GM18867 (cell line): ENCODE measurements around the gene CYP4F12.

Experiments used
- ATAC-seq: cut with Tn5 transposase; IDR thresholded peaks from one replicate; pipeline ENCODE4 v1.9.1; 2021; ENCODE audit warnings: mild to moderate bottlenecking, moderate library complexity; ENCODE audit not compliant: unreplicated experiment

CYP4F12 gene, protein sequence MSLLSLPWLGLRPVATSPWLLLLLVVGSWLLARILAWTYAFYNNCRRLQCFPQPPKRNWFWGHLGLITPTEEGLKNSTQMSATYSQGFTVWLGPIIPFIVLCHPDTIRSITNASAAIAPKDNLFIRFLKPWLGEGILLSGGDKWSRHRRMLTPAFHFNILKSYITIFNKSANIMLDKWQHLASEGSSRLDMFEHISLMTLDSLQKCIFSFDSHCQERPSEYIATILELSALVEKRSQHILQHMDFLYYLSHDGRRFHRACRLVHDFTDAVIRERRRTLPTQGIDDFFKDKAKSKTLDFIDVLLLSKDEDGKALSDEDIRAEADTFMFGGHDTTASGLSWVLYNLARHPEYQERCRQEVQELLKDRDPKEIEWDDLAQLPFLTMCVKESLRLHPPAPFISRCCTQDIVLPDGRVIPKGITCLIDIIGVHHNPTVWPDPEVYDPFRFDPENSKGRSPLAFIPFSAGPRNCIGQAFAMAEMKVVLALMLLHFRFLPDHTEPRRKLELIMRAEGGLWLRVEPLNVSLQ

DNA sequence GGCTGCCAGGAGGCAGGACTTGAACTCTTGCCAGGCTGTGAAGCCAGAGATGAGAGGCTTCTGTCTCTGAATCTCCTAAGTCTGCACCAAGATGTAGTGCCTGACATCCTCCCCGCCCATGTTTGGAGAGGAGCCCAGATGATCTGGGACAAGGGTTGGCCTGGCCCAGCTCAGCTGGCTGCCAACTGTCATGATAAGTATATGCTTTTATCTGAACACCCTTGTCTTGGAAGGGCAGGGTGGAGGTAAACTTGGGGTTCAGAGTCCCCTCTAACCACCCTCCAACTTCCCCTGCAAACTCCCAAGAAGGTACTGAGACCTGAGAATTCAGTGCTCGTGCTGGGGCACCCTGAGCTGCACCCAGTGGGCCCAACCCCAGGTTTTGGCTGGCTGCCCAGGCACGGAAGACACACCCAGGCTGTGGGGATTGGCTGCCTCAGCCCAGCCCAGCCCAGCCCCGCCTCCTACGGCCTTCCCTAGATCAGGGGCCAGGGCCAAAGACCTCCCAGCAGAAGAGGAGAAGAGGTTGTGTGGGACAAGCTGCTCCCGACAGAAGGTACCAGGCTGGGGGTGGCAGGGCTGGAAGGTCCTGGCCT is at the start of gene CYP4F12:
TSS of gene CYP4F12 (plus strand) at position 508 of the 596 bp plus-strand sequence. CDS start 443 bp downstream, outside the sequence.
- ATAC-seq, result no peak

DNA sequence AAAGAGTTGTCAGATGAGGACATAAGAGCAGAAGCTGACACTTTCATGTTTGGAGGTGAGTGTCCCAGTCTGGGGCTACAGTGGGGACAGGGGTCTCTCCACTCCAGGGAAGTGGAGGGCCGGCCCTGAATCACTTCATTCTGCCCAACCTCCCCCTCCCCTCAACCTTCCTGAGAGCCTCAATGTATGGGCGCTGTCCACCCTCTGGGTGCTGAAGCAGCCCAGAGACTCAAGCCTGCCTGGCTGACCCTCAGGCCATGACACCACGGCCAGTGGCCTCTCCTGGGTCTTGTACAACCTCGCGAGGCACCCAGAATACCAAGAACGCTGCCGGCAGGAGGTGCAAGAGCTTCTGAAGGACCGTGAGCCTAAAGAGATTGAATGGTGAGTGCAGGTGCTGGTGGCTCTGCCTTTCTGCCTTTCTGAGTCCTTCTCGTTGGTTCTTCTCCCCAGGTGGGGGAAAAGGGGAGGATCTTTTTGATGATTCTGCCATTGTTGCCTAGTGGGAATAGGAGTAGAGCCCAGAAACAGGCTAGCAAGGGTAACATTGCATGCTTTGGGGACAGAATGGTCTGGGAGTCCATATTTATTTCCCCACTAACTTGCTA is 49.1 kb upstream of the CYP4F12 start:
- no peak for ATAC-seq

- no peak for ATAC-seq
These were observed 44.5 kb upstream of the CYP4F12 start for GRCh38 chr19:15628236-15629002.

GRCh38 chr19:15629003-15629880 is 43.6 kb upstream of the CYP4F12 start:
- no peak for ATAC-seq

- no peak for ATAC-seq
These were observed 41.1 kb upstream of the CYP4F12 start for GRCh38 chr19:15631817-15632216.

- ATAC-seq, result no peak
These were observed 39.6 kb upstream of the CYP4F12 start for GRCh38 chr19:15633082-15633835.

DNA sequence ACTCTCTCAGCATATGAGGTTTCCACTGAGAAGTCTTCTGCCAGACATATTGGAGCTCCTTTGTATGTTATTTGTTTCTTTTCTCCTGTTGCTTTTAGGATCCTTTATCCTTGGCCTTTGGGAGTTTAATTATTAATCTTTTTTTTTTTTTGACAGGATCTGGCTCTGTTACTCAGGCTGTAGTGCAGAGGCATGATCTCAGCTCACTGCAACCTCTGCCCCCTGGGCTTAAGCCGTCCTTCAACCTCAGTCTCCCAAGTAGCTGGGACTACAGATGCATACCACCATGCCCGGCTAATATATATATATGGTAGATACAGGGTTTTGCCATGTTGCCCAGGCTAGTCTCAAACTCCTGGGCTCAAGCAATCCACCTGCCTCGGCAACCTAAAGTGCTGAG is 38.8 kb upstream of the CYP4F12 start:
- ATAC-seq, result no peak

GRCh38 chr19:15635016-15635805 is 37.7 kb upstream of the CYP4F12 start:
- no peak for ATAC-seq

- no peak for ATAC-seq
These were observed 36.9 kb upstream of the CYP4F12 start for GRCh38 chr19:15636026-15636425.

GRCh38 chr19:15639596-15639995 is 33.3 kb upstream of the CYP4F12 start:
- no peak for ATAC-seq

DNA sequence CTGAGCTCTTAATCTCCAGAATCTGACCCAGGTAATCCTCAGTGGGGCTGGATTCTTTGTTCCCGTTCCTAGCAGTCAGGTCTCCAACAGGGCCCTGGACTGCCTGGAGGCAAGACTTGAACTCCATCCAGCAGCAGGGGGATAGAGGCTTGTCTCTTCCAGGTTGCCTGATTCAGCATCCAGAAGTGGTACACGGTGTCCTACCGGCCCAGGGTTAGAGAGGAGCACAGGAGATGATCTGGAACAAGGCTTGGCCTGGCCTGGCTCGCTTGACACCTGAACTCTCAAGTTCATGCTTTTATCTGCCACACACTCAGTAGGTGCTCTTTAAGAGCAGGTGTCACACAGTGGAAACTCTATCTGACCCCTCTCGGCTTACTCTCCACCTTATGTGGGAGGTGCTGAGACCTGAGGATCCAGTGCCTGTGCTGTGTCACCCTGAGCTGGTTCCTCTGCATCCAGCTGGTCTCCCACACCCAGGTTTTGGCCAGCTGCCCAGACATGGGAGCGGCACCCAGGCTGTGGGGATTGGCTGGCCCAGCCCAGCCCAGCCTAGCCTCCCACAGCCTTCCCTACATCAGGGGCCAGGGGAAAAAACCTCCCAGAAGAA is 32.5 kb upstream of the CYP4F12 start, which contains the start of gene CYP4F3:
TSS of gene CYP4F3 (plus strand) at position 604 of the 610 bp plus-strand sequence. CDS start 519 bp downstream, outside the sequence.
- ATAC-seq, result no peak

DNA sequence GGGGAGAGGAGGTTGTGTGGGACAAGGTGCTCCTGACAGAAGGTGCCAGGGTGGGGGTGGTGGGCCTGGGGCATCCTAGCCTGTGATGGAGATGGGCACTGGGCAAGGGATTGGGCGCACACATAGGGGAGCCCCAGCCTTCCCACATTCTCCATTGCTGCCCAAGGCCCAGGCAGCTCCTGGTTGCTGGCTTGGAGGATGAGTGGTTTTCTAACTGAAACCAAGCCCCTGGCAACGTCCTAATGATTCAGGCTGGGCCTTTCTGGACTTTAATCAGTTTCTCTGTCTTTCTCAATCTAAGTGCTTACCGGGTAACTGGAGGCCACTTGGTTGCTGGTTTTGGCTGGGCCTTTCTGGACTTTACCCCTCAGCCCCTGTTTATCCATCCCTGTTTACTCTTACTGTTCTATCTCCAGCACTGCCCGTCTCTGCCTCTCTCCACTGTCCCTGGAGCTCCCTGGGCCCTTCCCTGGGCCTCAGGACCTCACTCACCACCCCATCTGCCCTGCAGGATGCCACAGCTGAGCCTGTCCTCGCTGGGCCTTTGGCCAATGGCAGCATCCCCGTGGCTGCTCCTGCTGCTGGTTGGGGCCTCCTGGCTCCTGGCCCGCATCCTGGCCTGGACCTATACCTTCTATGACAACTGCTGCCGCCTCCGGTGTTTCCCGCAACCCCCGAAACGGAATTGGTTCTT is 31.8 kb upstream of the CYP4F12 start:
- no peak for ATAC-seq

- ATAC-seq, result no peak
These were observed 30.9 kb upstream of the CYP4F12 start for GRCh38 chr19:15641901-15642491.

DNA sequence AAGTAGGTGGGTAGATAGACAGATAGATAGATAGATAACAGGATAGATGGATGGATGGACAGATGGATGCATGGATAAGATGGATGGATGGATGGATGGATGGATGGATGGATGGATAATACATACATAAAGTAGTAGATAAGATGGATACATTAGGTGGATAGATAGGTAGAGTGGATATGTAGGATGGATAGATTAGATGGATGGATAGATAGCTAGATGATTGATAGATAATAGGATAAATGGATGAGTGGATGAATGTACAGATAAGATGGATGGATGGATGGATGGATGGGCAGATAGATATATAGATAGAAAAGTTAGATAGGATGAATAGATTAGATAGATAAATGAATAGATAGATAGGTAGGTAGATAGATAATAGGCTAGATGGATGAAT is 30.1 kb upstream of the CYP4F12 start:
- ATAC-seq, result no peak

- no peak for ATAC-seq
These were observed 29.5 kb upstream of the CYP4F12 start for GRCh38 chr19:15643387-15643786.

DNA sequence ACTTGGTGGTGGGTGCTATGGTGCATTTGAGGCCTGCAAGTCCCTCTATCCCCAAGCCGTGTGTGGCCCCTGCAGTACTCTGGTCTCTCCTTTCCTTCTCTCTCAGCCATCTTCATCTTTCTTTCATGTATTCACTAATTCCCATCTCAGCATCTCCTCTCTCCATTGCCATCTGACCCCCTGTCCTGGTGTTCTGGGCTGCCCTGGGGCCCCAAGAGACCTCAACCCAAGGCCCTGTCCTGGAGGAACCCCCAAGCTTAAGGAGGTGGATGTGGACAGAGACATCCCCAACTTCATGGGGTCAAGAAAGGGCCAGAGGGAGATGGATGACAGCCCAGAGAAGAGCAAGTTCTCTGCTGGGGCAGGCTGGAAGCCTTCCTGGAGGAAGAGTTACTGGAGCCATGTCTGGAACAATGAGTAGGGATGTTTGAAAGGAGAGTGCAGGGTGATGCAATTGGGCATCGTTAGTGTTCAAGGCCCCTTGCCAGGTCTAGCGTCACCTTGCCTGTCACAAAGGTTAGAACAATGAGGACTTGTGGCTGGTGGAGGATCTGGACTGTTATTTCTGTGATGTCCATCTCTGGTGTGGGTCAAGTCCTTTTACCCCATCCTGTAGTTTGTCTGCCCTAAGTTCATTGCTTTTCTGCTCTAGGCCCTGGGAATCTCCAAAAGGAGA is 28.7 kb upstream of the CYP4F12 start:
- ATAC-seq, result no peak
